Stimulated activated CD8-positive, alpha-beta memory T cell treated with anti-CD3 and anti-CD28 coated beads, Interleukin-4, amount 100 ng/mL, for 24 hours (primary cell): ENCODE measurements around the gene SRSF2.
"Not testable (repeated sequence)": the region's sequence is repeated elsewhere in the genome, so short reads cannot be mapped to it uniquely, and the experiment has no call there.

Experiments
- DNase-seq: peaks from one replicate; pipeline ENCODE4 v3.0.0-alpha.2; 2020; ENCODE audit warnings: low read depth

The SRSF2 gene

DNA sequence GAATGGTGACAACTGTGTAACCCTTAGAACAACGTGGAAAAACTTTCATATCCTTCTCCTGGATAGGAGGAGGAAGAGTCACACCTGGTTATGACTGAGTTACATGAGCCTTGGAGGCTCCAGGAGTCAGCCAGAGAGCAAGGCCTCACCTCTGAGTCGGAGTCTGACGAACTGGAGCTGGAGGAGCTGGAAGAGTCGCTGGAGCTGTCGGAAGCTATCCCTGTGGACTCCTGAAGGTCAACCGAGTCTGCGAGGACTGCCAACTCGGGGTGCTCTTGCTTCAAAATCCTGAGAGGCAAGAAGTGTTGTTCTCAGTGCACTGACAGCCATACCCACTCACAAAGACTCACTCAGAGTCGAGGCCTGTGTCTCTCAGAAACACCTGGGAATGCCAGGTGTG lies 16.9 kb downstream of the SRSF2 start:
- no peak for DNase-seq

DNA sequence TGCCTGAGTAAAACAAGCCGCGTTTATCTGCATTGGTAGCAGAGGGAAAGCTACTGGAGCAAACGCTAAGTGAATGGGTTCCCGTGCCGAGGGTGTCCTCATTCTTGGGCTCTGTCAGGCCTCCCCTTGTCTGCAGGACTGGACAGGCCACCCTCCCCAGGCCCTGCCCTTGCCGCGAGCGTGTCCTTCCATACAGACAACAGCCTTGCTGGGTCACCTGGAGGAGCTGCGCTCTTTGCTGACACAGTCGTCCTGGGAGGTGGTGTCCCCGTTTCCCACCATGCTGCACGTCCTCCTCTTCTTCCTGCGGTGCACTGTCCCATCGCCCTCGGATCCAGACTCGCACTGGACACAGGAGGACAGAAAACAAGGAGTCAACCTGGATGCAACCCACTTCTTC lies 18.6 kb downstream of the SRSF2 start:
- DNase-seq: no peak

DNA sequence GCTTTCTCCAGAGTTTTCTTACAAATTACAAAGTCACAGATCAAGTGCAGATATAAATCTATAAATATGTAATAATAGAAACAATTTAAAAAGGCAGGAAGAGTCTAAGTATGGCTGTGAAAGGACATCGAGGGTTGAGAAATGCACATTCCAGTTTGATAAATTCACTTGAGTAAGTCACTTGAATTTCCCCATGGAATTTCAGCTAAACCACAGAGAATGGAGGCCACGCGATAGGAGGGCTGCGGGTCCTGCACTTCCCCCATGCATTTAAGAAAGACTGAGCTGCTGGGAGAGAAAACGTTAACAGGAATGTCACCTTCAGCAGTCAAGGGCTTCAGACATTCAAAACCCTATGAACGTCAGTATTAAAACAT lies 20.3 kb downstream of the SRSF2 start:
- no peak for DNase-seq

DNA sequence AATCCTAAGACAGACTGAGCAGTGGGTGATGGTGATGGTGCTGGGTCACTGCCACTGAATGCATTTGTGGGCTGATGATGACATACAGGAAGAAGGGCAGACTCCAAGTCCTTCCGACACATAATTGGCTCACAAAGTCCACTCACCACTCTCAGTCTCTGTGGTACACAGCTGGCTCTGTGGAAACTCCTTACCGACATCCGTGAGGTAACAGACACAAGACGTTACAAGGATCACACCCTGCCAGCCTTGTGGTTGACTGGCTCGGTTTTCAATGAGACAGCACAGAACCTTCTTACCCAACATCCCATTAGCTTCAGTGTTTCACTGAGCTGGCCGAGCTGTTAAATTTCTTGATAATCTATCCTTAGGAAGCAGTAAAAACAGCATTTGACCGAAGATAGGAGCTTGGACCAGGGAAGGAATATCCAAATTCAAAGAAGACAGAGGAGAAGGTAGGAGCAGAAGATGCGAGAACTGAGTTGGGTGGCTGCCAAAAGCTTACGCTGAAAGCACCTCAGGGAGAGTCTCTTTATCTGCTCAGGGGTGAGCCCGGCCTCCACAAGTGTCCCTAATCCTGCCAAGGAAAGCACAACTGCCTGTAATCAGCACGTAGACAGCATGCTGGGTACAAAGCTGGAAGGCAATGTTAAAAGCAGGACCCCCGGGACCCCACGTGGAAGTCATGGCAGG lies 20.8 kb downstream of the SRSF2 start:
- peak; percentile 59 for DNase-seq

DNA sequence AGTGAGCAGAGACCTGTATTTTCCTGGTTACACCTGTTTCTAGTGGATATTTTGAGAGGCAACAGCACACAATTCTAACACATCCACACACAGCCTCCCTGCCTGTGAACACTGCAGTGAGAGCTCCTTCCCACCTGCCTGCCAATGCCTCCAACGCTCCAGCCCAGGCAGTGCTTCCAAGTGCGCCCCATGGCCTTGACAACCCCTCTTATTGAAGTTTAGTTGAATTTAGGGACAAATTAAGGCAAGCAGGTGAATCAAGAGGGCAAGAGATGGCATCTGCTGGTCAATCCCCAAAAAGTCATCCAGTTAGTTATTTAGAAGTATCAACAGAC lies 21.7 kb downstream of the SRSF2 start:
- DNase-seq: no peak

DNA sequence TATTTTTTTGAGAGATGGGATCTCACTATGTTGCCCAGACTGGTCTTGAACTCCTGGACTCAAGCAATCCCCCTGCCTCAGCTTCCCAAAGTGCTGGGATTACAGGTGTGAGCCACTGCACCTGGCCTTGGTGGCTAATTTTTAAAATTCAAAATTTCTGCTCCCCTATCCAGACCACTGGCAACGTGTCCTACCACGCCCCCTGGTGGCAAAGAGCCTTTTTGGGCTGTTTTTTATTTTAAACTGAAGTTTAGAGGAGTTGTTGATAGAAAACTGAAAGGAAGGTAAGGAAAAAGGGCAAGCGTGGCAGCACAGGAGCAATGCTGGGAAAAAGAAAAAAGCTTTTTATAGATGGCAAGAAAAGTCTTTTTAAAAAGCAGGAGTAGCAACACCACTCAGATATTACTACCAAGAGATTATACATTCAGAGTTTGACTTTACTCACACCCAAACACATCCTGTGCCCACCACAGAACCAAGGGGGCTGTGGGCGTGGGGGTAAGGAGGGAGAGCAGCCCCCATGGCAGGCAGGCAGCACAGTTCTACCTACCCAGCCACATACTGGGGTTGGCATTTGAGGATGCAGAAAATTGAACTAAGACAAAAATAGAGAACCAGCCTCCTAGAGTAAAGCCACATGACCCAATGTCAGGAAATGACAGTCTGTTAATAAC lies 22.2 kb downstream of the SRSF2 start:
- DNase-seq: peak; percentile 67

DNA sequence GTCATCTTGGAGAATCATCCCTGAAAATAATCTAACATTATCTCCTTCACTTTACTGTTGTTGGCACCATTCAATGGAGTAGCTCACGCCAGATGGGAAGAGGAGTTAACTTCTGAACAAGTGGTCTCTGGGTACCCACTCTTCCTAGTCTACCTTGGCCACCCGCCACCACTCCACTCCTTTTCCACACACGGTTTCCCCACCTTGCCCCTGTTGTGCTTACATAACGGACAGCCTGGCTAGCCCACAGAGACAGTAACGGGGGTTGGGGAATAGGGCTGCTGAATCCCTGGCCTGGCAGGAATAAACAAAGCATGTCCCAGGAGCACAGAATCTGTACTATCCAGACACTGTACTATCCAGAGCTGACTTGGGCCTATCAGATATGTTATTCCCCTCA lies 22.8 kb downstream of the SRSF2 start:
- DNase-seq: no peak

DNA sequence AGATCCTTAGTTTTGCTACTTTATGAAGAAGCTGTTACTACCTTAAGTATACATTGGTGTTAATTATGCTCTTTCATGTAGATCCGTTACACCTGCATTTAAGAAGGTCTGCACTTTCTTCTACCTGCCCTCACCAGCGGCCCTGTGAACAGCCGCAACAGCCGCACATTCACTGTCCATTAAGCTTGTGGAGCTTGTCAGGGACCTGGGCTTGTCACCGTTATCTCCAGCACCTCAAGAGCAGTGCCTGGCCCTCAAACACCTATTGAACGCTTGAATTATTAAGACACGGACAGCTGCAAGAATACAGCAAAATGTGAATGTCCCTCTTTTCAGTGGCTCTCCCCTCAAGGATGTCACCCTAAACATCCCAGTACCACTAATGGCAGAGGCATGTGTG lies 23.4 kb downstream of the SRSF2 start:
- DNase-seq: no peak

DNA sequence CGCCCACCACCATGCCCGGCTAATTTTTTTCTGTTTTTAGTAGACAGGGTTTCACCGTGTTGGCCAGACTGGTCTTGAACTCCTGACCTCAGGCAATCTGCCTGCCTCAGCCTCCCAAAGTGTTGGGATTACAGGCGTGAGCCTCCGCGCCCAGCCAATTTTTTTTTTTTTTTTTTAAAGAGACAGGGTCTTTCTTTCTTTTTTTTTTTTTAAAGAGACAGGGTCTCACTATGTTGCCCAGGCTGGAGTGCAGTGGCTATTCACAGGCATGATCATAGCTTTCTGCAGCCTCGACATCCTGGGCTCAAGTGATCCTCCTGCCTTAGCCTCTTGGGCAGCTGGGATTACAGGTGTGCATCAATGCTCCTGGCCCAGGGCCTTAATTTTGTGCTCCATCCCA lies 24.8 kb downstream of the SRSF2 start:
- DNase-seq: not testable (repeated sequence)

DNA sequence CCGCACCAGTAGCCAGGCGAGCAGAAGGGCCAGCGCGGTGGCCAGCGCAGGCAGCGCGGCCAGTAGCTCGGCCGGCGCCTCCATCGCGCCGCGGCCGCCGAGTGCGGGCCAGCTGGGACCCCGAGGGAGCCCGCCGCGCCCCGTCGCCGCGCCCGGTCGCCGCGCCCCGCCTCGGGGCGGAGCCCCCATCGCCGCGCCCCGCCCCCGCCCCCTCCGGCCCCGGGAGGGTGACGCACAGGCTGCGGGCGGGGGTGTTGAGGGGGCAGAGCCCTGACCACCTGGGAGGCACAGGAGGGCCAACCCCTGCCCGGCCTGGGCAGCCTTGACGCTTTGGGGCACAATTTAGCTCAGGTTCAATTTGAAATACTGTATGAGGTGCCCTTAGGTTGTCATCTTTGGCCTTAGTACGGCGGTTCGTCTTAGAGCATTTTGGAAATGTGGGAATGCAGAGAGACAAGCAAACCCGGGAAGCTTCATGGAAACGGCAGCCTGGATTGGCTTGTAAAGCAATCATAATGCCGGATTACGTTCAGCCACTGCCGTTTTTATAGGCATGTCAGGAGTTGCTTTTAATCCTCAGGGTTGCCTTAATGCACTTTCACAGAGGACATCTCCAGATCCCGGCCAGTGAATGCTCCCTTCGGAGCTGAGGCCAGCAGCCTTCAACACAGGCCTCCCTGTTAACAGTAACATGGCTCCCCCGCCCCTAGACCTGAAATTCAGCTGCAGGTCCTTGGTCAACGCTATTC lies 26.1 kb downstream of the SRSF2 start, which contains the start of gene MXRA7:
MXRA7 (minus strand) TSS at position 103 of the 749 bp plus-strand sequence; CDS start at position 84, 19 bp downstream.
- peak; percentile 59 for DNase-seq

DNA sequence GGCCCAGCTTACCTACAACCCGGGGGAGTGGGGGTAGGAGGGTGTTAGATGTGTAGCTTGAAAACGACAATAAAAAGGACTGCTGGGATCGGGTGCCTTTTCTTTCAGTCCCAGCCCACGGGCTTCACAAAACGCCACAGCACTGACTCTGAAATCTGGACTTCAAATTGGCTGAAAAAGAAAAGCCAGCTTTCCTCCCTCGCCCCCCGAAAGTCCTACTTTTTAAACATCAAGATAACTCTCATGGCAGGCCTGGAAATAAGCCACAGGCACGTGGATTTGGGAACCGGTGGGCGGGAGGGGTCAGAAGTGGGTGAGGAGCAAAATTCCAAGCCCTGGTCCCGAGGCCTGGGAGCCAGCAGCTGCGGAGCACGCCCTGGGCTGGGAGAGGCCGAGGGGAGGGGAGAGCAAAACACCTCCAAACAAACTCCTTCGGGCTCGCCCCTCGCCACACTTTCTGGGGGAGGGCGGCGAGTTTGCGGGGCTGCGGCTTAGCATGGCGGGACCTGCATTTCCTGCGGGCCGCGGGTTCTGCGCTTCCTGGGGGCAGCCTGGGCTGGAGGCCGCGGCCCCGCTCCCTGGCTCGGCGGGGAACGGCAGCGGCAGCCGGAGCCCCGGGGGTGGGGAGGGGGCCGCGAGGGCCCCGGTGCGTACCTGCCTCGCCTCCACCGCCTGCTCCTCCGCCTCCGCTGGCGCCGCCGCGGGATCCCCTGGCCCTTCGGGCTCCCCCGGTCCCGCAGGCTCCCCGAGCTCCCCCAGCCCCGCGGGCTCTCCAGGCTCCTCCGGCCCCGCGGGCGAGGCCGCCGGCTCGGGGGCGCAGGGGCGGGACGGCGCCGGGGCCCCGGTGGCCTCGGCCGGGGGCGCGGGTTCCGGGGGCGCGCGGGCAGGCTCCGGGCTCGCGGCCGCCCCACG lies 26.9 kb downstream of the SRSF2 start:
- not testable (repeated sequence) for DNase-seq

DNA sequence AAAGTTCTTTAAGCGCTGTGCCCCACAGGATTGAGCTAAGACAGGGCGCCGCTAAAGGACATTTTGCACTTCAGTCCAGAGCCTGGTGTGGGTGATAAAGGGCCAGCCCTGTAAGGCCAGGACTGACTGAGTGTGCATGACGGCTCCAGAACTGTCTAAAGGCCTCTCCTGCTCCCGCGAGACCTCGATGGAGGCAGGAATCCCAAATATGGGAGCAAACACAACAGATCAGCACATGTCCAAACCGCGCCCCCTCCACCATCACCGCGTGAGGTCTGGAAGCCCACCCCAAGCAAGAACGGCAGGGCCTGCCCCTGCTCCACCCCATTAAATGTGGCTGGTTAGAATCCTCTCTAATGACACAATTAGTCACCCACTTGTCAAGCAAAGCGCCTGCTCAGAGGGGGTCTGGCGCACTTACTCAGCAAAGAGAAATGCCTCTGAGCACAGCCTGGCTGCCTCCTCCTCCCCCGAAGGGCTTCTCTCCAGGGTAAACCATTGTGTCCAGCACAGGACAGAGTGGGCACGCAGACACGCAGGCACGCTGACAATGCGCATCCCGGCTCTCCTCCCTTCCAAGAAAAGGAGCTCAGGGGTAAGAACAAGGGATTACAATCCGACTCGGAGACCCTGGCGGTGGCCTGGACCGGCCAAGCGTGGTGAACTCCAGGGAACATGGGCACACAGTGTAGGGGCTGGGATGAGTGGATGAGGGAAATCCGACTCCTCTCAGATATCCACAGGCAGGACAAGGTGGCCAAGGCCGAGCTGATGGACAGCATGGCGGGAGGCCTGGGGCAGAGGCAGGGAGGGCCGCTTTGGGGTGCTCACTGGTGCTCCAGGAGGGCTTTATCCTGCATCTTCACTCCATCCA lies 27.8 kb downstream of the SRSF2 start:
- no peak for DNase-seq

DNA sequence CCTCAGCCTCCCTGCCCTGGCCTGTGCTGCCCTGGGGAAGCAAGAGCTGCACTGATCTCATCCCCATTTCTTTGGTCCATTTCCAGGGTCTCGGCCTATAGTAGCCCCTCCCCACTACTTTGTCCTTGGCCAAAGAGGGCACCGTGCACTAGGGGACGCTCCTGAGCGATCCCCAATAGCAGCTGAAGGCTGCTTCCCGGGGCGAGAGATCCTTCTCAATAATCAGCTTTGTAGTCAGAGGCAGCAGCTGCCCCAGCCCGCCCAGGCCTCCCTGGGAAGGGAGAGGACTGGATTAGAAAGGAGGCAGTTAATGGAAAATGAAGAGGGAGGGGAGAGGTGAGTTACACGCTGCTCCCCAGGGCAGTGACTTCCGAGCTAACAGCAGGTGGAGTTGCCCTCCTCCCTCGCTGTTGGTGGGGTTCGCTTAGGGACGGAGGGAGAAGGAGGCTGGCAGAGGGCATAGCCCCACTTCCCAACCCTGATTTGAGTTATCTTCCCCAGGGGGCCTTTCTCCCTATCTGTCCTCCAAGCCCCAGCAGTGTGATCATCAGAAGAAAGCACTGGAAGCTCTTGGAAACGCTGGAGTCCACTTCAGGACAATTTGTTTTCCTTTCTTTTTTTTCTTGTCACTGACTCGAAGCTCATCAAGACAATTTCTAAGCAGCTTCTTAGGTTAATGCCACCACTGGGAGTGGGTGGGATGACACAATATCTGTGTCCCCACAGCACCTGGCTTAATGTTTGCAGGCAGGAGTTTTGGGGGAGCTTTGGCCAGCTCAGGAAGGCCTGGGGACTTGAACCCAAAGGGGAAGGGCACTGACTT lies 28.9 kb downstream of the SRSF2 start:
- DNase-seq: no peak

DNA sequence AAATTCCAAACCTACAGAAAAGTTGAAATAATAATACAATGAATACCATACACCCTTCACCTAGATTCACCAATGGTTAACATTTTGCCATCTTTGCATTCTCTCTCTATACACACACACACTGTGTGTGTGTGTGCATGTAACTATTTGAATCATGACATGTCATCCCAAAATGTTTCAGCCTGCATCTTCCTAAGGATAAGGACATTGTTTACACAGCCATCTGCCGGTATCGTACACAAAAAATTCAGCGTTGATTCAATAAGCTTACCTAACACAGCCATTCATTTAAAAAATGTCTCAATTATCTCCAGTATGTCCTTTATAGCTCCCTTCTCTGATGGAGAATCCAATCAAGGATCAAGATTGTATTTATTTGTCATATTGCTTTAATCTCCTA lies 30.3 kb downstream of the SRSF2 start:
- no peak for DNase-seq

DNA sequence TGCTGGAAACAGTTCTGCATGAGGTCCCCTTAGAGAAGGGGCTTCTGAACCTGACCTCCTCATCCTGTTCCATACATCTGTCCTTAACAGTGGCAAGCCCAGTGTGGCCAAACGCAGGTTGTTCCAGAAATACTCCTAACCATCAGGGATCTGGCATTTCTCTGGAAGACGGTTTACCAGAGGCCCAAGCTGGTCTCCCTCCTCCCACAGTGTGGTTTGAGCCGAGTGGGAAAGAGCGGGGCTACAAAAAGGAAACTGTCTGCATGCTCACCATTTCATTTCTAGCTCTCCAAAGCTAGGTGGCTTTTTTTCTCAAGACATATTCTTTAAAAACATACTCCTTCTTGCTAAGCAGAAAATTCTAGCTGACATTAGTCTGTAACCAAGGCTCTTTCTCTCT lies 32.3 kb downstream of the SRSF2 start:
- DNase-seq: no peak

DNA sequence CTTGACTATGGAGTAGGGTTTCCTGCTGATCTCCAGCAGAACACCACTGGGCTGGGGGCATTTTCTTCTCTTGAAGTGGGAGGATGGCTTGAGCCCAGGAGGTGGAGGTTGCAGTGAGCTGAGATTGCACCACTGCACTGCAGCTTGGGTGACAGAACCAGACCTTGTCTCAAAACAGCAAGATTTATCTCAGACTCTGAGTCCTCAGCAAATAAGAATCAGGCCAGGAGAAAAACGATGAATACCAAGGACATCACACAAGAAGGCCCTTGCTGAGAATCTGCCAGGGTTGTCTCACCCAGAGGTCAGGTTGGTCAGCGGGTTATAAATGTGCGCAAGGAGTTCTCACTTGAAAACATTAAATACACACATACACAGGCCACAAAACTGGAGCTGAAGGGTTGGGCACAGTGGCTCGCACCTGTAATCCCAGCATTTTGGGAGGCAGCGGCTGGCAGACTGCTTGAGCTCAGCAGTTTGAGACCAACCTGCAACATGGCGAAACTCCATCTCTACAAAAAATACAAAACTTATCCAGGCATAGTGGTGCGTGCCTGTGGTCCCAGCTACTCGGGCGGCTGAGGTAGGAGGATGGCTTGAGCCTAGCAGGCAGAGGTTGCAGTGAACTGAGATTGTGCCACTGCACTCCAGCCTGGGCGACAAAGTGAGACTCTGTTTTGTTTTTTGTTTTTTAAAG lies 34.0 kb downstream of the SRSF2 start:
- DNase-seq: no peak

DNA sequence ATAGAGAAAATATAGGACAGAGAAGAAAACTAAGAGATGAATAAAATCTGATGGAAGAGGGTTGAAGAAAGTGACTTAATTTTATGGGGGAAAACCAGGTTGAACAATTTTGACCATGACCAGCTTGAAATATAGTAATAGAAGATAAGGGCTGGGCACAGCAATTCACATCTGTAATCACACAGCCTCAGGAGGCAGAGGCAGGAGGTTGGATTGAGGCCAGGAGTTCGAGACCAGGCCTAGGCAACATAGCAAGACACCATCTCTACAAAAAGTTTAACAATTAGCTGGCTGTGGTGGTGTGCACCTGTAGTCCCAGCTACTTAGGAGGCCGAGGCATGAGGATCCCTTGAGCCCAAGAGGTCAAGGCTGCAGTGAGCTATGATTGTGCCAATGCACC lies 35.1 kb downstream of the SRSF2 start:
- DNase-seq: no peak

DNA sequence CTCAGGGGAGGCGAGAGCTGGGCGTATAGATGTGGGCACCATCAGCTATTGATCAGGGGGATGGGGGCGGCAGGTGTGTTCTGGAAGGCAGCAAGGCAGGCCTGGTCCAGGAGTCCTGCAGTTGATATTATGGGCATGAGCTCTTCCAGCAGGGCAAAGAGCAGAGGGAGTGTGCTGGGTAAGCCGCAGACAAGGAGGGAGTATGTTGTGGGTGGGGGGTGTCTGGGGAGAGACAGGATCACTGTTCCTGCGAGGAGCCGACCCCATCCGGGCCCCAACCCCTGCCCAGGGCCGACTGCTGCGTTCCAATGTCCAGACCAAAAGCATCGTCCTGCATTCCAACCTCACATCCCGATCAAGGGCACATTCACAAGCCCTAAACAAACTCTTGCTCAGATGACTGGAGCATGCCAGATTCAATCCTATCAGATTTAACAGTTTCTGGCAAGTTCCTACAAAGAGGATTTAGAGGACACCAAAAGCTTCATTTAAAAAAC lies 35.6 kb downstream of the SRSF2 start:
- DNase-seq: no peak
